ENCODE data around the gene SLC16A6. TPM values are rescaled to one million over a fixed set of nuclear protein-coding genes. Genes with fewer than 3 reads are reported as not detected.
"Not testable (repeated sequence)": the region's sequence is repeated elsewhere in the genome, so short reads cannot be mapped to it uniquely, and the experiment has no call there.

SLC16A6 gene
- total RNA-seq, 1 donor from 2014 or later: 7.5 TPM

GRCh38 chr17:68260051-68260762 lies 30.7 kb downstream of the SLC16A6 start:
- Histone ChIP-seq H3K36me3 (peaks cover 17% of the 10 kb centered on the region), H3K4me1 (peaks cover 12% of the 10 kb centered on the region), H3K4me3 (no peak overlapping the region), H3K9me3 (no peaks in the 10 kb centered on the region), H3K27me3 (no peaks in the 10 kb centered on the region), H3K27ac (peak overlapping the region; percentile 80)
- ATAC-seq (no peak), DNase-seq (no peak)
- intact Hi-C loops (cut with DNase I): loop anchor here (10.0 kb wide), 1 partner anchor 175 kb away; no protein-coding TSS in a partner anchor
- TF ChIP-seq CTCF (IDR thresholded peaks at IDR 0.05): no peak

- H3K27me3 ChIP-seq; intact Hi-C loops (cut with DNase I); DNase-seq; ATAC-seq; H3K9me3 ChIP-seq: not testable (repeated sequence)
- Histone ChIP-seq H3K36me3 (peaks cover 23% of the 10 kb centered on the region), H3K4me1 (peaks cover 12% of the 10 kb centered on the region), H3K27ac (peak overlapping the region; percentile 80), H3K4me3 (peak overlapping the region; percentile 21)
These were observed 31.3 kb downstream of the SLC16A6 start for GRCh38 chr17:68259648-68259951.

GRCh38 chr17:68258890-68259647 lies 31.9 kb downstream of the SLC16A6 start:
- DNase-seq: peak; percentile 85
- H3K9me3 ChIP-seq; H3K27me3 ChIP-seq; intact Hi-C loops (cut with DNase I): not testable (repeated sequence)
- Histone ChIP-seq H3K4me3 (peak overlapping the region; percentile 21), H3K27ac (peak overlapping the region; percentile 80), H3K4me1 (peaks cover 12% of the 10 kb centered on the region), H3K36me3 (peaks cover 26% of the 10 kb centered on the region)
- ATAC-seq: peak; percentile 95

GRCh38 chr17:68257934-68258333 lies 33.0 kb downstream of the SLC16A6 start:
- Histone ChIP-seq H3K27ac (no peak overlapping the region), H3K27me3 (no peaks in the 10 kb centered on the region), H3K9me3 (no peaks in the 10 kb centered on the region), H3K36me3 (peaks cover 27% of the 10 kb centered on the region), H3K4me1 (peaks cover 8% of the 10 kb centered on the region), H3K4me3 (no peak overlapping the region)
- no peak for TF ChIP-seq CTCF (IDR thresholded peaks at IDR 0.05)
- ATAC-seq: no peak
- intact Hi-C loops (cut with DNase I): no loop called here
- DNase-seq: no peak

- H3K9me3 ChIP-seq; intact Hi-C loops (cut with DNase I); ATAC-seq; H3K4me3 ChIP-seq; H3K4me1 ChIP-seq; H3K27ac ChIP-seq; H3K27me3 ChIP-seq; DNase-seq: not testable (repeated sequence)
- H3K36me3 ChIP-seq: peaks cover 35% of the 10 kb centered on the region
These were observed 34.2 kb downstream of the SLC16A6 start for GRCh38 chr17:68256701-68257100.

DNA sequence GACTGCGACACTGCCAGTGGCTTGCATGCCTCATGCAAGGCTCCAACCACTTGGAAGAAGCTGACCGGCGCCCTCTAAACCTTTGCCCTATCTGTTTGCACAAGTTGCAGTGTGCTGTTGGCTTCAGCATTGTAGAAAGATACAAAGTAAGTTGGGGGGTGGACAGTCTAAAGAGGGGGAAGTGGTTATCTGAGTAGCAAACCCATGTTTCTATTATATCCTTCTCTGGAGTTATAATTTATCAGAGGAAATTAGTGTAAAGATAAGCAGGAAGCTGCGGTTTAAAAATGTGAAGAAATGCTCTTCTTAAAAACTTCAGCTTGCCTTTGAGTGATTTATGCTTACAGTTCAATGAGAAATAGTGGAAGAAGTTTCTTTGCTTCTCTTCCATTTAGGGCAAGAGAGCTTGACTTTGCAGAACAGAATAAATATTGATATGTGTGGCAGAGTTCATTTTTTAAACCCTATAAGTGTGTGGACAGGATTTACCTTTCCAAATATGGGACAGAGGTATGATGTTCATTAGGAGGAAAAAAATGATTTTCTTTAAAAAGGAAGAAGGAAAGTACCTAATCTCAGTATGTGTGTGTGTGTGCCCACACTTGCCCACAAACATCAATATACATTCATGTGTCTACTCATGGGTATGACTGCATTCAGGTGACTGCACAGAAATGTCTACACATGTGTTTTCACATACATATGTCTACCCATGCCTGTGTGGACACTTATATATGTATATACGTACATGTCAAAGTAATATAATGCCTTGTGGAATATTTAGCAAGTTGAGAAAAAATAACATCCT lies 35.0 kb downstream of the SLC16A6 start:
- Histone ChIP-seq H3K27ac (peak overlapping the region; percentile 40), H3K9me3 (no peaks in the 10 kb centered on the region), H3K4me1 (peaks cover 6% of the 10 kb centered on the region), H3K27me3 (no peaks in the 10 kb centered on the region), H3K36me3 (peaks cover 42% of the 10 kb centered on the region), H3K4me3 (no peak overlapping the region)
- ATAC-seq (peak; percentile 66), DNase-seq (no peak)
- no peak for TF ChIP-seq CTCF (IDR thresholded peaks at IDR 0.05)
- intact Hi-C loops (cut with DNase I): no loop called here

GRCh38 chr17:68255151-68255550 lies 35.8 kb downstream of the SLC16A6 start:
- intact Hi-C loops (cut with DNase I): no loop called here
- peaks cover 6% of the 10 kb centered on the region for H3K4me1 ChIP-seq
- no peaks in the 10 kb centered on the region for H3K27me3 ChIP-seq
- ATAC-seq: no peak
- peaks cover 45% of the 10 kb centered on the region for H3K36me3 ChIP-seq
- no peak for DNase-seq
- H3K27ac ChIP-seq: peak overlapping the region; percentile 40
- H3K4me3 ChIP-seq: no peak overlapping the region
- no peak for TF ChIP-seq CTCF (IDR thresholded peaks at IDR 0.05)
- H3K9me3 ChIP-seq: no peaks in the 10 kb centered on the region

- peaks cover 45% of the 10 kb centered on the region for H3K36me3 ChIP-seq
- peaks cover 14% of the 10 kb centered on the region for H3K4me1 ChIP-seq
- H3K4me3 ChIP-seq; H3K9me3 ChIP-seq; ATAC-seq; intact Hi-C loops (cut with DNase I); DNase-seq; H3K27me3 ChIP-seq: not testable (repeated sequence)
- H3K27ac ChIP-seq: peak overlapping the region; percentile 21
These were observed 37.5 kb downstream of the SLC16A6 start for GRCh38 chr17:68253426-68253825.
